Measurements from ENCODE around the gene UQCR11.
"Not testable (repeated sequence)": the region's sequence is repeated elsewhere in the genome, so short reads cannot be mapped to it uniquely, and the experiment has no call there.

Gene UQCR11

GRCh38 chr19:1645299-1645698, 40.0 kb upstream of the UQCR11 start:
- Histone ChIP-seq H3K4me3 (ENCODE audit: low read length) (no peak overlapping the region), H3K36me3 (ENCODE audit: control insufficient read depth, low read length) (peaks cover 96% of the 10 kb centered on the region), H3K4me1 (ENCODE audit: control insufficient read depth, low read length) (peaks cover 37% of the 10 kb centered on the region), H3K27me3 (ENCODE audit: control insufficient read depth, low read length) (no peaks in the 10 kb centered on the region), H4K20me1 (ENCODE audit: control insufficient read depth, insufficient read depth, low read depth, low read length) (peaks cover 4% of the 10 kb centered on the region; the same call in 1 of the 2 replicates), H3K4me2 (ENCODE audit: low read length) (no peak overlapping the region), H3K9me2 (replicated peaks; ENCODE audit: control insufficient read depth, low read length) (no peaks in the 10 kb centered on the region), H3K27ac (ENCODE audit: low read depth, low read length) (no peak overlapping the region), H3K9me3 (ENCODE audit: control insufficient read depth, insufficient read depth, low read length) (no peaks in the 10 kb centered on the region), H3K79me2 (ENCODE audit: control insufficient read depth, low read length) (peaks cover 100% of the 10 kb centered on the region), H3F3A (ENCODE audit: control insufficient read depth, insufficient read depth) (peaks cover 17% of the 10 kb centered on the region)
- TF ChIP-seq EZH2phosphoT487 (IDR thresholded peaks at IDR 0.05; ENCODE audit: borderline replicate concordance, low read length) (no peak), CTCF (IDR thresholded peaks at IDR 0.05; ENCODE audit: low read depth, low read length, poor library complexity, severe bottlenecking) (no peak)

- Histone ChIP-seq H3K79me2 (ENCODE audit: control insufficient read depth, low read length) (peaks cover 100% of the 10 kb centered on the region), H3K4me1 (ENCODE audit: control insufficient read depth, low read length) (peaks cover 24% of the 10 kb centered on the region), H3K9me2 (replicated peaks; ENCODE audit: control insufficient read depth, low read length) (no peaks in the 10 kb centered on the region), H3K27ac (ENCODE audit: low read depth, low read length) (no peak overlapping the region), H3K4me2 (ENCODE audit: low read length) (no peak overlapping the region), H3K4me3 (ENCODE audit: low read length) (no peak overlapping the region), H3F3A (ENCODE audit: control insufficient read depth, insufficient read depth) (peaks cover 10% of the 10 kb centered on the region), H3K27me3 (ENCODE audit: control insufficient read depth, low read length) (no peaks in the 10 kb centered on the region), H3K9me3 (ENCODE audit: control insufficient read depth, insufficient read depth, low read length) (no peaks in the 10 kb centered on the region), H3K36me3 (ENCODE audit: control insufficient read depth, low read length) (peaks cover 96% of the 10 kb centered on the region), H4K20me1 (ENCODE audit: control insufficient read depth, insufficient read depth, low read depth, low read length) (peaks cover 4% of the 10 kb centered on the region; the same call in 1 of the 2 replicates)
- TF ChIP-seq EZH2phosphoT487 (IDR thresholded peaks at IDR 0.05; ENCODE audit: borderline replicate concordance, low read length) (no peak), CTCF (IDR thresholded peaks at IDR 0.05; ENCODE audit: low read depth, low read length, poor library complexity, severe bottlenecking) (no peak)
Measured at GRCh38 chr19:1644070-1644469, 38.8 kb upstream of the UQCR11 start.

GRCh38 chr19:1640893-1641448, 35.7 kb upstream of the UQCR11 start:
- H3K9me2 ChIP-seq (replicated peaks; ENCODE audit: control insufficient read depth, low read length); H3K9me3 ChIP-seq (ENCODE audit: control insufficient read depth, insufficient read depth, low read length); H3K4me3 ChIP-seq (ENCODE audit: low read length); H3K27ac ChIP-seq (ENCODE audit: low read depth, low read length); H3F3A ChIP-seq (ENCODE audit: control insufficient read depth, insufficient read depth); H3K27me3 ChIP-seq (ENCODE audit: control insufficient read depth, low read length); H3K4me2 ChIP-seq (ENCODE audit: low read length); H3K4me1 ChIP-seq (ENCODE audit: control insufficient read depth, low read length): not testable (repeated sequence)
- Histone ChIP-seq H3K36me3 (ENCODE audit: control insufficient read depth, low read length) (peaks cover 100% of the 10 kb centered on the region), H3K79me2 (ENCODE audit: control insufficient read depth, low read length) (peaks cover 100% of the 10 kb centered on the region), H4K20me1 (ENCODE audit: control insufficient read depth, insufficient read depth, low read depth, low read length) (peaks cover 12% of the 10 kb centered on the region; the same call in 1 of the 2 replicates)

GRCh38 chr19:1636325-1637236, 31.3 kb upstream of the UQCR11 start:
- Histone ChIP-seq H3K9me3 (ENCODE audit: control insufficient read depth, insufficient read depth, low read length) (no peaks in the 10 kb centered on the region), H3K27ac (ENCODE audit: low read depth, low read length) (no peak overlapping the region), H3K4me2 (ENCODE audit: low read length) (no peak overlapping the region), H3K79me2 (ENCODE audit: control insufficient read depth, low read length) (peaks cover 99% of the 10 kb centered on the region), H3F3A (ENCODE audit: control insufficient read depth, insufficient read depth) (peaks cover 7% of the 10 kb centered on the region; the same call in 1 of the 2 replicates), H3K4me1 (ENCODE audit: control insufficient read depth, low read length) (no peaks in the 10 kb centered on the region), H3K4me3 (ENCODE audit: low read length) (no peak overlapping the region), H3K9me2 (replicated peaks; ENCODE audit: control insufficient read depth, low read length) (no peaks in the 10 kb centered on the region), H4K20me1 (ENCODE audit: control insufficient read depth, insufficient read depth, low read depth, low read length) (peaks cover 16% of the 10 kb centered on the region), H3K36me3 (ENCODE audit: control insufficient read depth, low read length) (peaks cover 100% of the 10 kb centered on the region), H3K27me3 (ENCODE audit: control insufficient read depth, low read length) (no peaks in the 10 kb centered on the region)
- no peak for TF ChIP-seq EZH2phosphoT487 (IDR thresholded peaks at IDR 0.05; ENCODE audit: borderline replicate concordance, low read length)
- TF ChIP-seq CTCF (IDR thresholded peaks at IDR 0.05; ENCODE audit: low read depth, low read length, poor library complexity, severe bottlenecking) = no peak
